HG03378 (cell line): Measurements from ENCODE around the gene RUNX2.

Source experiments
- ATAC-seq: cut with Tn5 transposase; IDR thresholded peaks from one replicate; pipeline ENCODE4 v1.9.1; 2021; ENCODE audit warnings: mild to moderate bottlenecking, moderate library complexity; ENCODE audit not compliant: unreplicated experiment

The RUNX2 gene

DNA sequence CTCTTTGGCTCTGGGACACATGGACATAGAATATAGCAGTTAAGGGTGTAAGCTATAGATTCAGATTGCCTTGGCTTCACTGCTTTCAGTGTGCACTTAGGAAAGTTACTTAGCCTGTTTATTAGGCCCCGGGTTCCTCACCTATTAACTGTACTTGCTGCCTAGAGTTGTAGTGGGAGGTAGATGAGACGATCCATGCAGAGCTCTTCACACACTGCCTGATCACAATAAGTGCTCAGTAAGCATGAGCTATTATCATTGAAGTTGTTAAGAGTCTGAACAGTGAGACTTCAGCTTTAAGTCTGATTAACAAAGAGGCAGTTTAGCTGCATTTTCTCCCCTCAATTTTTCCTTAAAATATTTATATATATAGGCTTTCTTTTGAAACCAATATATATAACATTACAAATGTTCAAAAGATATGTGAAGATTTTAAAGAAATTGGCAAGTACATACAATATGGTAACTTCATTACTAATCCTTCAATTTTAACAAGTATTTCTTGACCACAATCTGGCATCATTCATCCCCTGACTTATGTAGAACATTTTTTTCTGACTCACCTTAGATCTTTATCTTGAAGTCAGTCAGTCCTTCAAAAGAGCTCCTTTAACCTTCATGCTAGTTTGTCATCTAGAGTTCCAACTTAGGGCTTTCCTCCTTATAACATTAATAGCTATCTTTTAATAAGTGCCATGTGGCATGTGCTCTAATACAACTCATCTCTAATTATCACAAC, 70.1 kb downstream of the RUNX2 start:
- ATAC-seq, result no peak

DNA sequence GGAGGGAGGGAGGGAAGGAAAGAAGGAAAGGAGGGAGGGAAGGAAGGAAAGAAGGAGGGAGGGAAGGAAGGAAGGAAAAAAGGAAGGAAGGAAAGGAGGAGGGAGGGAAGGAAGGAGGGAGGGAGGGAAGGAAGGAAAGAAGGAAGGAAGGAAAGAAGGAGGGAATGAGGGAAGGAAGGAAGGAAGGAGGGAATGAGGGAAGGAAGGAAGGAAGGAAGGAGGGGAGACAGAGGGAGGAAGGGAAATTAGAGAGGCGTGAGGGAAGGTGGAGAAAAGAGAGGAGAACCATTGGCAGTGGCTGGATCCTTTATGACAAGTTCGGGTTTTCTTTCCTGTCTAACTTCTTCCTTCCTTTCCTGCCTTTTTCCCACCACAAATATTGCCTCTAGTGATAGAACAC, 71.9 kb downstream of the RUNX2 start:
- no peak for ATAC-seq

DNA sequence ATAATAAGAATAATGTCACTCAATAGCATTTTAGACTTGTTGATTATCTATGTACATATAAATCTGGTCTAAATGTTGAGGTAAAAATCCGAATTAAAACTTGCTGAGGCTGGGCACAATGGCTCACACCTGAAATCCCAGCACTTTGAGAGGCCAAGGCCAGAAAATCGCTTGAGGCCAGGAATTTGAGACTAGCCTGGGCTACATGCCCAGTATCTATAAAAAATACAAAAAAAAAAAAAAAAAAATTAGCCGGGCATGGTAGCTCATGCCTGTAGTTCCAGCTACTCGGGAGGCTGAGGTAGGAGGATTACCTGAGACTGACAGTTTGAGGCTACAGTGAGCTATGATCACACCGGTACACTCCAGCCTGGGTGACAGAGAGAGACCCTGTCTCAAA, 83.8 kb downstream of the RUNX2 start:
- no peak for ATAC-seq

DNA sequence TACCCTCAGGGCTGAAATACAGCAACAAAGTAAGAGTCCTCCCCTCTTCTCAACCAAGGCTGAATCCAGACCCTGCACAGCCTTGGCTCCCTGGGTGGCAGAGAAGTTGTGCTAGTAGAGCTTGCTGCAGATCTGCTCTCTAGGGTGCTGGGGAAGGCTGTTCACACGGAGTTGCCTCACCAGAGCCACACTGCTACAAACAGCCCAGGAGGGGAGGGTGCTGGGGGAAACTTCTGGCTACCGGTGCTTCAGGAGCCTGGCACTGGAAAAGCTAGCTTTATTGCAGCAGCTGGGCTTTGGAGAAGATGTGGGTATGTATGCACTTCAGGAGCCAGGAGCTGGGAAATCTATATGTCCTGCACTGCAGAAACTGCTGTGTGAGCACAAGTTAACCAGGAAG, 87.2 kb downstream of the RUNX2 start:
- no peak for ATAC-seq

DNA sequence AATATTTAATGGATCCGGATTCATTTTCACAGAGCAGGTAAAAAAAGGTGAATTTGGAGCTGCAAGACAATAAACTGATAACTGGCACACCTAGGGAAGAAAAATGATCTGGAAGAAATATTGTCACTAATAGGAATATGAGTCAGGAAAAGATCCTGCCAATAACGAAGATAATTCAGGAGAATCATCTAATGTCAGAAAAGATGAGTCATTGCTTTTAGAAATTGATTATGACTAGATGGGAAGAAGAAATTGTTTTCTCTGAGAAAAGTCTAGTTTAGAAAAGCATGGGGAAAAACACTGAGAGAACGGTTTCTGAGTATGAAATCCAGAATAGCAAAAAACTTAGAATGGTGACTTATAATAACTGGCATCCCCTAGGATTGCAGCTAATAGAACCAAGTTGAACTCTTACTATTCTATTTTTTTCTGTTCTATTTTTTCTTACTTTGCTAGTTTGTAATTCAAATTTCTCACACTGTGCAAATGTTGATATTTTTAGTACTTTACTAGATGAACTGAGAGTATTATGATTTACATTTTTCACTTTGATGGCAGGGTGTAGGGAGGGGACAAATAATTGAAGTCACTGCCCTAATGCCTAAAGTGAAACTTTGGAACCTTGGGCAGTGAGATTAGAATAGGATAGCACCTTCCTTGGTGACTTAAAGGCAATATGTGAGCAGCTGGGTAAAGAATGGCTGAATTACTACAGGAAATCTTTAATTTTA, 87.8 kb downstream of the RUNX2 start:
- ATAC-seq, result no peak

DNA sequence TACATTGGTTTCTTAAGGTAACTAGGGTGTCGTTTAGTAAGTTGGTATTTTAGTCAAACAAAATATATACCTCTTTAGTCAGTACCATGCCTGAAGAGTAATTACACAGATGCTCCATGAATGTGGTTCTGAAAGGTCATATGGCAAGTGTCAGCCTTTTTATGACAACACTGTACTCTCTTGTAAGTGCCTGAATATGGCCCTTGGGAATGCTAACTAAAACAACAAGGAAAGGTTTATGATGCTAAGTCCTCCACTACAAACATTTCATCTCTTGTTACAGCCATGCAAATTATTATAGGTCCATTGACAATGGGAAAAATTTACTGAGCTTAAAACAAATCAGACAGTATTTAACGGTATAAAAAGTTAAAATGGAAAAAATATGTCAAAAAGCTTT, 88.6 kb downstream of the RUNX2 start:
- no peak for ATAC-seq

DNA sequence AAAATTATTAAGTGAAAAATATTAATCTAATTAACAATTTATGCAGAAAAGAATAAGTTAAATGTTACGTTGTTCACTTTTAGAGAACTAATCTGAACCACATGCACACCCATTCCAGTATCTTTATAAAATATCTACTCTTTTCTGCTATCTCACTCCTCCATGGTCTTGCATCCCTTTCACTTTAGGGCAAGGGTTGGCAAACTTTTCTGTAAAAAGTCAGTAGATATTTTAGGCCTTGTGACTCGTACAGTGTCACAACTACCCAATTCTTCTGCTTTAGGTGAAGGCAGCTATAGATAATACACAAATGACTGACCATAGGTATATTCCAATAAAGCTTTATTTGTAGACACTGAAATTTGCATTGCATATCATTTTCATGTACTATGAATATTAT, 89.3 kb downstream of the RUNX2 start:
- ATAC-seq, result no peak

DNA sequence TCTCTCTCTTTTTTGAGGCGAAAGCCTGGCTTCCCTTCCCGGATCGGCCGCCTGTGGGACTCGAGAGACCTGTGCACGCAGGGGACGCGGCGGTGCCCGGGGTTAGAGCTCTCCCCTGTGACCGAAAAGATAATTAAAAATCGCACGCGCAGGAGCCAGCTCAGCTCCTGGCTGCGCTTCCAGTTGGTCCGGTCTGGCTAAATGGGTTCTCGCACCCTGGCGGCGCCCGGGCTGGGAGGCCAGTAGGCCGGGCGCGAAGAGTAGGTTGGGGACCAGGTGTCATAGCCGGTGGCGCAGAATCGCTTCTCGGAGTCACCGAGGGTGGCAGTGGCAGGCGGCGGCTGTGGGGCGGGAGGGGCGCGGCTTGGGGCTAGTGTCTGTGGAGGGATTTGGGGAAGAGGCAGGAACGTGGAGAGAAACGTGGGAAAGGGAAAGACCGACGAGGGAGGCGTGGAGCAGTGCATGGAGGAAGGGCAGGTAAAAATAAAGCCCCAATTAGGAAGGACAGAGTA, 91.5 kb downstream of the RUNX2 start:
- ATAC-seq, result no peak

DNA sequence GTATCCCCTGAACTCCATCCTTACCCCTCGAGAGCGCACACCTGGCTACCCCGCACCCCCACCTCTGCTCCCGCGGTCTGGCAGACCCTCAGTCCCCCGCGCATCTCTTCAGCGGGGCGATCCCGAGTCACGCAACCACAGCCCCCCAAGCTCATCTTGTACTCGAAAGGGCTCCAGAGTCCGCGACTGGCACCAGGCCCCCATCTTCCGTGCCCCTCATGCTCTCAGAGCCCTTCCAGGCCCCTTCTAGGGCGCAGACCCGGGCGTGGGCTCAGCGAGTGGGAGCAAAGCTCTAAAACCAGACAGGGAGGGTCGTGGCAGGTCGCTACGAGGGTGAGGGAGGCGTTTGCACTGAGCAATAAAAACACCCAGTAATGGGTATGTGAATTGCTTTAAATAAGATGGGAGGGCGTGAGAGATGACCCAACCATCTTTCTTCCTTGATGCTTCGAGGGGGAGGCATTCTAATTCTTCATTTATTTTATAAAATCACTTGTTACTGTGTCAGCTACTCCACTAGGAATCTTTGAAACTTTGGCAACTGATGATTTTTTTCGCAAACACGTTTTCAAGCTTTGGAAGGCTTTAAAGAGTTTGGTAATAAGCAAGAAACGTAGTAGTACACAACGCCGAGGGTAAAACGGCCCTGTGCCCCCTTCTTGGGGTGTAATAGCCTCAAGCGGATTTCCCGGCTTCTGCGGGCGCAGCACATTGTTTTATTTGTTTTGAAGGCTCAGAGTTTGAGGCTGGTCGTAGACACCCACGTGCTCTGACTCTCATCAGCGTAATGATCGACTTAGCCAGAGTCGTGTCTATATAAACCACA, 92.2 kb downstream of the RUNX2 start:
- no peak for ATAC-seq

DNA sequence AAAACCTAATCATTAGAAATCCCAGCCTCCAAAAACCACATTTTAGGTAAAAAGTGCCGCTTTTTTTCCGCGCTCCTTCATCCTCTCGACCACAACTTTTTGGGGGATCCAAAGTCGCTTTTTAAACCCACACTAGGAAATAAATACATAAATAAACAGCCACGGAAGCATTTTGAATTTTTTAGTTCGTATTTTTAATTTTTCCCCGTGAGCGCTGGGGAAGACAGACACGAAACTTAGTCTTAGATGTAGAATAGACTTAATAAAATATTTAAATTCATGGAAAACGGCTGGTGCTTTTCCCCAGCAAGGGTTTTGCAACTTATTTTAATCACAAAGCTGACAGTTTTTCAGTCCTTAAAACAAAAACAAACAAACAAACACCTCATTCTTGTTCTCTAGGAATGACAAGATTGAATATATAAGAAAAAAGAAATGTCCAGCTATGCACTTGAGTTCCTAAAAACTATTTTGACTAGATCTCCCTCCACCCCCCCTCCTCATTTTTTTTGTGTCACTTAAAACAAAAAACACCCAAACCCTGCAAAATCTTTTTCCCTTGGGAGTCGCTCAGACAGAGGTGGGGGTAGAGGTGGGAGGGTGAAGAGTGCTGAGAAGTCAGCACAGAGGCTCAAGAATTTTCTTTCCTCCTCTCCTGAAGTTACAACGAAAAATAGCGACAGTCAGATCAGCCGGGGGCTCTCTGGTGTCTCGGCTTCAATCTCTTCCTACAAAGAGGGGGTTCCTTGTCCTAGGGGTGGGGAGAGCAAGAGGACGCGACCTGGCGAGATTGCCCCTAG, 93.0 kb downstream of the RUNX2 start:
- no peak for ATAC-seq

DNA sequence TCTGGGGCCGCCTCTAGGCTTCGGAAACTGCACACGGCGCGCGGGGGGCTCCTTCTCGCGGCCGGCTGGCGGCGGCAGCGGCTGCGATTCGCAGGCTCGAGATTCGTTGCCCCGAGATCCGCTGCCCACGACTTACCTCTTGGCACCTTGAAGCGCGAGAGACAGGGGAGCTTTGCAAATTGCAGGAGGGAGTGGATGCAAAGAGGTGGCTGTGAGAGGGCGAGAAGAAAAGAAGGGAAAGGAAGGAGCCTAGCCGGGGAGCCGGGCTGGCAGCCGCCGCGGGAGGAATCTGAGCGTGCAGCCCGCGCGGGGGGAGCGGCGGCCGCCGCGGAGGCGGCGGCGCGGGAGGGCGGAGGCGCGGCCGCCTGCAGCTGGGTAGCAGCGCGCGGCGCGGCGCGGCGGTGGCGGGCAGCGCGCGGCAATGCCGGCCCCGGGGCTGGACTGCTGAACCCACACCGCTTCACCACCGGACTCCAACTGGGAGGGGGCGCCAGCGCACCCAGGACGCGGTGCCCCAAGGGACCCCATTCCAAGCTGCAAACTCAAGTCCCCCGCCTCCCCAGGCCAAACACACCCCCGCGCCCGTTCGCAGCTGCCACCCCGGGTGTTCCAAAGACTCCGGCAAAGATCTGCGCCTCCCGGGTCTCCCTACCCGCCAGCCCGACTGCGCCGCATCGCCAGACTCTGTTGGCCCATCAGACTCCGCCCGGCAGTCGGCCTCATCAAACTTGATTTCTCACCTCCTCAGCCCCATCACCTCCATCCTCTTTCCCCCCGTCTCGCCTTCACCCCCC, 93.8 kb downstream of the RUNX2 start:
- ATAC-seq, result no peak

DNA sequence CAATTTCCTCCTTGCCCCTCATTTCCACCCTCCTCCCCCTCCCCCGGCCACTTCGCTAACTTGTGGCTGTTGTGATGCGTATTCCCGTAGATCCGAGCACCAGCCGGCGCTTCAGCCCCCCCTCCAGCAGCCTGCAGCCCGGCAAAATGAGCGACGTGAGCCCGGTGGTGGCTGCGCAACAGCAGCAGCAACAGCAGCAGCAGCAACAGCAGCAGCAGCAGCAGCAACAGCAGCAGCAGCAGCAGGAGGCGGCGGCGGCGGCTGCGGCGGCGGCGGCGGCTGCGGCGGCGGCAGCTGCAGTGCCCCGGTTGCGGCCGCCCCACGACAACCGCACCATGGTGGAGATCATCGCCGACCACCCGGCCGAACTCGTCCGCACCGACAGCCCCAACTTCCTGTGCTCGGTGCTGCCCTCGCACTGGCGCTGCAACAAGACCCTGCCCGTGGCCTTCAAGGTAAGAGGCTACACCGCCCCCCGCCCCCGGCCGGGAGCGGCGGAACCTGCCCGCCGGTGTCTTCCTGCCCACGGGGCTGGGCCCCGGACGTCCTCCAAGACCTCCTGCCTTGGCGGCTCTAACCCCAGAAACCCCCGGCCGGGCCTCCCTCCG, 94.5 kb downstream of the RUNX2 start:
- ATAC-seq, result no peak

DNA sequence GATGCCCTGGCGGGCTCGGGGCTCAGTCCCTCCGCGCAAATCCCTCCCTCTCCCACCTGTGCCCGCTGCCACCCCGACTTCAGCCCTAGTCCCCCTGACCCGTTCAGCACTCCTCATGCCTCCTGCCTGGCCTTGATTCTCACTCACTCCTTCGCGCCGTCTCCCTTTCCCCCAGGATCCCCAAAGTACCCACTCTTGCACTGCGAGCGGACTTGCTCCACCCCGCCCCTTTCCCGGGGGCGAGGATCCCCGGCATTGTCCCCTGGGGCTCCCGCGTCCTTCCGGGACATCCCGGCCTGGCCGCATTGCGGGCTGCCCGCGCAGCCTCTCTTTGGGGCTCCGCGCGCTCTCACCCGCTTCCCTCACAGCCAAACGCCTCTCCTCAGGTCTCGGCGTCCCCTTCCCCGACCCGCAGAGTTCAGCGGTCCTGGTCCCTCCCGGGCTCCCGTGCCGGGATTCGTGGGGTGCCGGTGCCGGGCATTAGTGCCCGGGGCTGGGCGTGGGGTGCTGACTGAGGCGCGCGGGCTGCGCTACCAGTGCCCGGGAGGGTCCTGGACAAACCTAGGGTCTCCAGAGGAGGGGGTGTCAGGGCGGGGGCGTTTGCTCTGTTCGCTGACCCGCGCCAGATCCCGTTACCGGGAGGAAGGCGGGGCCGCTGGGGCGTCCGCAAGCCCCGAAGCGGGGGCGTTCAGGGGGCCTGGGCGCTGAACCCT, 95.1 kb downstream of the RUNX2 start:
- no peak for ATAC-seq

DNA sequence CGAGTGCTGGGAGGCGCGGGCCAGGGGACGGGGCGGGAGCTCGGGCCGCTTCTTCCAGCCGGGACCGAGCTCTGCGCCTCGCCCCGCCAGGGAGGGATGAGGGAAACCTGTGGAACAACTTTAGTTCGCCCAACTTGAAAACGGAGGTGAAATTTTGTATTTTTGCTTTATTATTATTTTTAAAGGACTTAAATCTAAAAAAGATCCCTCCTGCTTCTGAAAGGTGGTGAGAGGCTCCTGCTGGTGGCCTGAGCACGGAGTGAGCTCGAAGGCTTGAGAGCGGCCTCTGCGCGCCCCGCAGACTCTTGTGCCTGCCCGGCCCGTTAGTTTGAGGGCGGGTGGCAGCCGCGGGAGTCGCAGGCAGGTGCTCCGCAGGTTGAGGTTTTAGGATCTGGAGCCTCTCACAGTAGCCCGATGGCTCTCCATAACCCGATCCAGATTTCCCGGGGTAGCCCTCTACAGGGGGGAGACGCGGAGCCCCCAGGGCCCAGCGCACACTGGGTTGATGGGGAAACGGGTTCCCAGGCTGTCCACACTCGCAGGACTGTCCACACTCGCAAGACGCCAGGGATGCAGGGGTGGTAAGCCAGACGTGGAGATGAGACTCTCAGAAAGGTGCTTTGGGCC, 95.8 kb downstream of the RUNX2 start:
- no peak for ATAC-seq

DNA sequence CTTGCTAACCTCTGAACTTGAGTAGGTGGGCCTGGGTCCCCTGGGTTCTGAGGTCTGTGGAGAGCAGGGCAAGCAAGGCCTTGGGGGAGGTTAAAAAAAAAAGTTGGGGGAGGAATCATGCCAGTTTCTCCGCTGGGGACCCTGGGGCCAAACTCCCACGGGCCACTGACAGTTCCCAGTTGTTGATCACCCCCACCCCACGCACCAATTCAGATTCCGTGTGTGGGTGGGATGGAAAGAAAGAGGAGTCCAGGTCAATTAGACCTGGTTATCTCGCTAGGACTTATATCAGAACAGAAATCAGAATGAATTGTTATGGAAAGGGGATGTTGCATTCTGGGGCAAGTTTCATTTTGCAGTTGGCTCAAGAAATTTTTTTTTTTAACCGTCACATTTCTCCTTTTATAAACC, 96.3 kb downstream of the RUNX2 start:
- ATAC-seq, result no peak

DNA sequence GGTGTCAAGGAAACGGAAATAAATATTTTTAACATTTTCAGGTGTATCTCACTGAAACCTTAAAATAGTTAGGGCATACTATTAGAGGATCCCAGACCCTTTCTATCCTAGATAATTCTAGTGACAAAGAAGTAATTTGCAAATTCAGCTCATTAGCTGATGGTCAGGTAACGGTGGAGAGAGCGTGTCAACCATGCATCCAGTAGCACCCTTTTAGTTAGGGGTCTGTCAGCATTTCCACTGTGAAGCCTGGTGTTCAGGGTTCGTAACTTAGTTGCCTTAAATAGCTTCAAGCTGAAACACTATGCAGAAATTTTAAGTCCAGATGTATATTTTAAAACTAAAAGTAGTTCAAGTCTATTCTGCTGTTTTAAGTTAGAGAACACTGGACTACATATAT, 98.1 kb downstream of the RUNX2 start:
- no peak for ATAC-seq

DNA sequence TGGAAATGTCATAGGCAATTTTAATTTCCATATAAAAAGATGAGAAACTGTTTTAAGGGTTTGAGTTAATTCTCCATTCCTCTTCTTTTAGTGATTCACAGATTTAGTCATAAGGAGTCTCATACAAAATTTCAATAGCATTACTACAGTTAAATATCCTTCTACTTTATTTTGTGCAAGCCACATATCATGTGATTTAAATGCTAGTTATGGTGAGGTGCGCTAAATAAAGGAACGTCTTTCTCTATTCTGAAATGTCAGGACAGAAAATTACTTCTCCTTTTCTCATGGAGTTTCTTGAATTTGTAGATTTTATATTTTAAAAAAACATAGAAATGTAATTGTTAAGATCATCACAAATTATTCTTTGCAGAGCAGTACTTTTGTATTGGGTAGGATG, 99.6 kb downstream of the RUNX2 start:
- no peak for ATAC-seq

DNA sequence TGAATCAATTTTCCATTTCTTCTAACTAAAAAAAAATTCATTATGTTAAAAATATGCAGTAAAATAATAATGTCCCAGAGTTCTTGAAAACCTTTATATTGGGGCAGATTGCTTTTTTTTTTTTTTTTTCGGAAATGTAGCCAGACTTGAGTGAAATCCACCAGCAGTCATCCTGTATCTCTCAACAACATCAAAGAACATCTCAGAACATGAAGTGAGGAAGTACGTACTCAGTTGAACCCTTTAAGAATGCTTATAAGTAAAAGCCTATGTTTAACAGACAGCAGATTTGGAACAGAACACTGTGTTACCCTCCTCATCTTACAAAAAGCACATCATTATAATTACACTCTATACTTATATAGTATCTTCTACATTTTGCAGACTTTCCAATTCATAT, 100.6 kb downstream of the RUNX2 start:
- no peak for ATAC-seq
